ENCODE data around the gene SOAT1. TPM values are rescaled to one million over a fixed set of nuclear protein-coding genes. Genes with fewer than 3 reads are reported as not detected.
A peak's percentile ranks its signal among the peaks of the same experiment; 100 is the strongest.
"Not testable (repeated sequence)": the region's sequence is repeated elsewhere in the genome, so short reads cannot be mapped to it uniquely, and the experiment has no call there.

Gene SOAT1
- 104 TPM for total RNA-seq
- long read RNA-seq, full-length matches to known transcripts: 98 of 127 reads
- long read RNA-seq, partial matches to known transcripts: 18 of 127 reads
- long read RNA-seq, other reads (novel, unspliced or antisense): 11 of 127 reads

GRCh38 chr1:179293340-179294327, at the start of gene SOAT1:
Gene SOAT1 (plus strand): TSS chr1:179293797. CDS start chr1:179302685, 8,888 bp downstream.
- Histone ChIP-seq H3K9me3 (no peaks in the 10 kb centered on the region), H3K27me3 (ENCODE audit: low read depth) (no peaks in the 10 kb centered on the region), H3K4me3 (peak within 1 kb of the TSS; percentile 67), H3K4me1 (peaks cover 32% of the 10 kb centered on the region), H3K27ac (peak within 1 kb of the TSS; percentile 88), H3K36me3 (no peaks in the 10 kb centered on the region)
- intact Hi-C loops (cut with DNase I): no loop called here
- DNase-seq (peak; percentile 96), ATAC-seq (peak; percentile 98 to 99)
- peak; percentile 34 for TF ChIP-seq CTCF (IDR thresholded peaks at IDR 0.05)

- H3K36me3 ChIP-seq; H3K9me3 ChIP-seq; H3K27me3 ChIP-seq (ENCODE audit: low read depth); H3K4me1 ChIP-seq; DNase-seq; ATAC-seq; intact Hi-C loops (cut with DNase I); H3K4me3 ChIP-seq; H3K27ac ChIP-seq: not testable (repeated sequence)
Observed at GRCh38 chr1:179245426-179245825, 48.2 kb upstream of the SOAT1 start.

- no peaks in the 10 kb centered on the region for H3K27me3 ChIP-seq (ENCODE audit: low read depth)
- DNase-seq: no peak
- intact Hi-C loops (cut with DNase I): no loop called here
Observed at GRCh38 chr1:179247923-179248322, 45.7 kb upstream of the SOAT1 start.

GRCh38 chr1:179251675-179252074, 41.9 kb upstream of the SOAT1 start:
- H3K9me3 ChIP-seq: no peaks in the 10 kb centered on the region
- H3K4me1 ChIP-seq: no peaks in the 10 kb centered on the region
- DNase-seq (no peak), ATAC-seq (peak in 1 of 2 donors; percentile 83)
- no peaks in the 10 kb centered on the region for H3K36me3 ChIP-seq
- no peak overlapping the region for H3K27ac ChIP-seq
- peak; percentile 43 for TF ChIP-seq CTCF (IDR thresholded peaks at IDR 0.05)
- no peaks in the 10 kb centered on the region for H3K27me3 ChIP-seq (ENCODE audit: low read depth)
- intact Hi-C loops (cut with DNase I): no loop called here
- no peak overlapping the region for H3K4me3 ChIP-seq

More at GRCh38 chr1:179247923-179248322, 45.7 kb upstream of the SOAT1 start:
- Histone ChIP-seq H3K9me3 (no peaks in the 10 kb centered on the region), H3K36me3 (no peaks in the 10 kb centered on the region), H3K4me3 (no peak overlapping the region), H3K4me1 (no peaks in the 10 kb centered on the region), H3K27ac (no peak overlapping the region)
- no peak for ATAC-seq
- TF ChIP-seq CTCF (IDR thresholded peaks at IDR 0.05): no peak

GRCh38 chr1:179252606-179253005, 41.0 kb upstream of the SOAT1 start:
- ATAC-seq: no peak
- TF ChIP-seq CTCF (IDR thresholded peaks at IDR 0.05): no peak
- intact Hi-C loops (cut with DNase I): no loop called here

More at GRCh38 chr1:179252606-179253005, 41.0 kb upstream of the SOAT1 start:
- H3K4me3 ChIP-seq: no peak overlapping the region
- H3K27me3 ChIP-seq (ENCODE audit: low read depth): no peaks in the 10 kb centered on the region
- H3K36me3 ChIP-seq: no peaks in the 10 kb centered on the region
- DNase-seq: no peak
- H3K9me3 ChIP-seq: no peaks in the 10 kb centered on the region
- no peaks in the 10 kb centered on the region for H3K4me1 ChIP-seq
- H3K27ac ChIP-seq: no peak overlapping the region

Data from lower lobe of right lung (tissue), 2 donors.